Activated T-helper 1 cell treated with anti-CD3 and anti-CD28 coated beads, Interleukin-2, amount 50 U/mL, for 16 hours (primary cell): ENCODE data around the gene INS.
"Not testable (repeated sequence)": the region's sequence is repeated elsewhere in the genome, so short reads cannot be mapped to it uniquely, and the experiment has no call there.

Source experiments
- DNase-seq, 2 donors: peaks; one replicate each; pipeline ENCODE4 v3.0.0-alpha.2; 2020; ENCODE audit warnings: low read depth in 1 of 2, low spot score in 1 of 2

INS gene

DNA sequence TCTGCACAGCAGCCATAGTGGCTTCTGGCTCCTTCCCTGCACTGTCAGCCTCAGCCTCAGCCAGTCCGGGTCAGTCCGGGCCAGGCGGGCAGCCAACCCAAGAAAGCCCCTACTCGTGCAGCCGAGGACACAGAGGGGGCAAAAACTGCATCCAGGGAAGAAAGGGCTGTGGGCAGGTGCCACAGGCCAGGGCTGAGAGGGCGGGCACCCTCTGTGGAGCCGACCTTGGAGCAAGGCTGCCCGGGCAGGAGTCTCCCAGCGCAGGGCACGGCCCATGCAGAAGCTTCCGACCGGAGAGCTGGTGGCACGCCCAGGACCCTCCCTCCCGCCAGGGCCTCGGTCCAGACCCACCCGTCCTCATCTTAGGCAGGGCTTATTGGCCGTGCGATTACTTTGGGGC, 21.1 kb upstream of the INS start:
- DNase-seq = no peak

DNA sequence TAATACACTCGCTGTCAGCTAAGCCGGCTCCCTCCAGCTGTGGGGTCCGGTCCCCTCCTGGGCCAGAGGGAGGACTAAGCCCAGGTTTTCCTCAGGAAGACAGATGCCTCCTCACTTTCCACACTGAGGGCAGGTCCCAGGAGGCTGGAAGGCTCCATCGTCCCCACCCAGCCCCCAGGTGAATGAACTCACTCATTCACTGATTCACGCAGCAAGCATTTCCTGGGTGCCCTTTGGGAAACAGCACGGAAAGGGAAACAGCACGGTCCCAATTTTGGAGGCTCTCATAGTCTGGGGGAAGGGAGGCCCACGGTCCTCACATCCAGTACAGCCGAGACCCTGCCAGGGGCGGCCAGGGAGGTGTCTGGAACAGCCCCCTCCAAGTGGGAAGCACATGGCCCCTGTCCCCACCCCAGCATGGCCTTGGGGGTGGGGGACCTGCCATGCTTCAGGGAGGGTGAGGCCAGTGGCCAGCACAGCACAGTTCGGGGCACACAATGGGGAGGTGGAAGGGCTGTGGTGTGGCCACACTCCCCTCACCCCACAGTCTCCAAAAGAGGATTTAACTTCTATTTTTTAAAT, 19.9 kb upstream of the INS start:
- DNase-seq = no peak

DNA sequence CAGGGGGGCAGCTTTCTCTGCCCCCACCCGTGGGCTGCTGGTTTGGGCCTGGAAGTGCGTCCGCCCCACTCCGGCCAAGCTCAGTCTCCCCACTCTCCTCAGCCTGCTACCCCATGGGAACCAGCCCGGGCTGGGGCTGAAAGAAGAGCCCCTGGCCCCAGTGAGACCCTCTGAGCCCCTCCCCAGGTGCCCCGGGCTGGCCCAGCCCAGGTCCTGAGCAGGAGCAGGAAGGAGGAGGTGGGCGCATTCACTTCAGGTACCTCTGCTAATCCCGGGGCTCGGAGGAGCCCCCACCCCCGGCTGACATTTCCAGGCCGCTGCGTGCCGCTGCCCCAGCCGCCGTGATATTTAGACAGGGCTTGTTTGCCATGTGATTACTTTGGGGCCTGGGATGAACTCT, 19.3 kb upstream of the INS start:
- no peak for DNase-seq

DNA sequence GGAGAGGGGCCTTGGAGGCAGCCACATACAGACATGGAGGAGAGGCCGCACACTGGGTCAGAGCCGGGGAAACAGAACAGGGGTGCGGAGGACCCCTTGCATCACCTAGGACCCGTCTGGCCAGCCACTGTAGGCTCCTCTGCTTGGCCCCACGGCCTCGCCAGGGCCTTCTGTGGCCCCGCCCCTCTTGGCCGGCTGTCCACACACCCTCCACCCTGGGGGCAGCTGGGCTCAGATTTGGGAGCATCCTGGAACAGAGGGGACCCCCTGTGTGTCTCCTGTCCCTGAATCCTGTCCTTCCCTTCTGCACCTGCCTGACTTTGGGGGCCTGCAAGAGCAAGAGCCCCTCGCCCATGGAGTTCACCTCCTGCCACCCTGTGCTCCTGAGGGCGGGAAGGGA, 18.5 kb upstream of the INS start:
- DNase-seq = no peak

DNA sequence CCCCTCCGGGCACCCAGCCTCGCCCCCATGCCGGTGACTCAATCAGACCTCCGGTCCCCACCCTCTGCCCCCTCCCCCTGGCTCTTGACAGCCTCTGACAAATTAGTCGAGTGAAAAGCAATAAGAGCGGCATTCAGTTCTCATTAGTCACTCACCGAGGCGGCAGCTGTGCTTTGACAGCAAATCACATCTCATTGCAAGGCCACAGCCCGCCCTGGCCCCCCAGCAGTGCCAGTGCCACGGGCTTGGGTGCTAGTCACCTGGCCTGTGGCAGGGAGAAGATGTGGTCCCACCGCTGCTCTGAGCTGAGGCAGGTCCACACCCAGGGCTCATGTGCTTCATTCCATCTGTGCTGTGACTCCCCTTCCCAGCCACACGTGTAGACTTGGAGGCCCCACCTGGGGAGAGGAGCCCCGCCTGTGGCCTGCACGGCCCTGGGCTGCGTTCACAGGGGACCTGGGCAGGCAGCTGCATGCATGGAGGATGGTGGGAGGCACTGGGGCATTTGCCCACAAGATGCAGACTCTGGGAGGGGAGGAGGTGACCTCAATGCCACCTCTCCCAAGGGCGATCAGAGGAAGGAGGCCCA, 18.0 kb upstream of the INS start:
- no peak for DNase-seq

DNA sequence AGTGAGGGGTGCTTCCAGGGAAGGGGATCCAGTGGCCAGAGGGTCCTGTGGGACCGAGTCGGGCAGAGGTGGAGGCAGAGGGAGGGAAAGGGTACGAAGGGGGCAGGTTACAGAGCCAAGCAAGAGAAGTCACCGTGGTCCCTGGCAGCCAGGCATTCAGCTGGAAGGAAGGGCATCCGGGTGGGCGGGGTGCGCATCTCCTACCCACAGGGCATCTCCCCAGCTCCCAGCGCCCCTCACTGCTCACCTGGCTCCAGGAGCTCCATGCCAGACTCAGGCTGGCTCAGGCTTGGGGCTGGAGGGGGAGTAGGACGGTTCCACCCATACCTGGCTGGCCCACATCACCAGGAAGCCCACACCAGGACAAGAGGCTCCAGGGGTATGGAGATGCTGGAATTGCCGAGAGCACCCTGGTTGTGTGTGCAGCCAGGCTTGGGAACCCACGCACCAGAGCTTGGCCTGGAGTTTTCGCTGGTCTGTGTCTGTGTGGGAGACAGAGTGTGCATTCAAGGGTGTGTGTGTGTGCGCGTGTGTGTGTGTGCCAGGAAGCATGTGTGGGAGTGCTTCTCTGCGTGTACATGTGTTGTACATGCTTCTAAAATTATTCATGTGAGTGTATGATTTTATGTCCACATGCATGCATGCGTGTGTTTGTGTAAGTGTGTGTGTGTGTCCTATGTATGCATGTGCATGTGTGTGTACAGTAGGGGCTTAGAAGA, 17.2 kb upstream of the INS start:
- not testable (repeated sequence) for DNase-seq

DNA sequence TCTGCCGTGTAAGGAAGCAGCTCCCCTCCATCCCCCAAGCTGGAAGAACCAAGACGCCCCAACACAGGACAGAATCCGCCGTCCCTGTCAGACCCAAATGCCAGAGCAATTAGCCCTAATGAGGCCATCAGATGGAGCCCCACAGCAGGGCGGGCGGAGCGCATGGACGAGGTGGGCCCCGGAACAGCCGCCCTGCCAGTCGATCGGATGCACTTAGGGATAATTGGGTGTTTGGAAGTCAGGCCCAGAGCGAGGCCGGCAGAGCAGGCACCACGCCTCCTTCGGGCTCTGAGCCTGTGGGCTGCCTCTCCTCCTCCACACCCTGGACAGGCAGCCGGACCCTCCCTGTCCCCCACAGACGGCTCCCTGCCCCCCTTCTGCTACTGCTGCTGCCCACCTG, 16.1 kb upstream of the INS start:
- no peak for DNase-seq

DNA sequence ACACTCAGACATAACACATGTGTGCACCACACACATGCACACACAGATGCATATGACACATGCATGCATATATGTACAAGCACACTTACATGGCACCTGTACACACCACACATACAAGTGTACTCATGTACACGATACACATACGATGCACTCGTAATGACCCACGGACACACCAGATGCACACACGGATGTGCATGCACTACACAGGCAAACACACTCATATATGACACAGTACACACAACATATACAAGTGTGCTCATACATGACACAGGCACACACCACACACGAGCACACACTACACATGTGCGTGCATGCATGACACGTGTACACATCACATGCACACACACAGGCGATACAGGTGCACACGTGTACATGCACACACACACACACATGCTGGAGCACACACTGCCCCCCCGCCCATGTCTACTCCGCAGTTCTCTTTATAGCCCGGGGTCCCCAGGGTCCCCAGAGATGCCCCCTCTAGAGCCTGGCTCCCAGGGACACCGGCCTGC, 15.4 kb upstream of the INS start:
- no peak for DNase-seq

DNA sequence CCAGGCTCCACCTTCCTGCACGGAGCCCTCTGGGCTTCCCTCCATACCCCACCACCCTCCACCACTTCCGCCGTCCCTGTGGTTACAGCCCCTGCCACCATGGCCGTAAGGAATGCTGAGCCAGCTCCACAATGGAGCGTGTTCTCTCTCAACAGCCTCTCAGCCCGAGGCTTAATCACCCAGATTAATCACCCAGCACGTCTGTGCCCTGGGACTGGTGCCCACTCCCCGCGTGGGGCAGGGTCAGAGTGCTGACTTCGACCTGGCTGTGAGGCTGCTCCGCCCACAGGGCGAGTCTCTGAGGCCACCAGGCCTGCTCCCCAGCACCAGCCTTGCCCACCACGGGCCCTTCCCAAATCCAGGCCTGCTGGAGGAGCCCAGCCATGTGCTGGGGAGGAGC, 14.7 kb upstream of the INS start:
- no peak for DNase-seq

DNA sequence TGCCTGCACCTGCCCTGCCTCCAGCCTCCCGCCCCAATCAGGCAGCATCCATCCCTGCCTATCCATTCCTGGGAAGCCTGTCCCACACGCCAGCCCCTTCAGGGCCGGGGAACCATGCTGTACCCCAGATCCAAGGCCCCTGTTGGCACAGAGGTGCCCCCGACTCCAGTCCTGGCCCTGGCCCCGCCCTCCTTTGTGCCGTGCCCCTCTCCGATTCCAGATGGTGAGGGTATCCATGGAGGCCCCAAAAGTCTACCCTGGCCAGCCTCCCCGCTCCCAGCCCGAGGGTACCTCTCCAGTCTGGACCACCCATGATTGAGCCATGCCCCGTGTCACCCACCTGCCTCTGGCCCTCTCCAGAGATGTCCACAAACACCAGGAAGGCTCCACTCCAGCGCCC, 13.4 kb upstream of the INS start:
- DNase-seq = no peak

DNA sequence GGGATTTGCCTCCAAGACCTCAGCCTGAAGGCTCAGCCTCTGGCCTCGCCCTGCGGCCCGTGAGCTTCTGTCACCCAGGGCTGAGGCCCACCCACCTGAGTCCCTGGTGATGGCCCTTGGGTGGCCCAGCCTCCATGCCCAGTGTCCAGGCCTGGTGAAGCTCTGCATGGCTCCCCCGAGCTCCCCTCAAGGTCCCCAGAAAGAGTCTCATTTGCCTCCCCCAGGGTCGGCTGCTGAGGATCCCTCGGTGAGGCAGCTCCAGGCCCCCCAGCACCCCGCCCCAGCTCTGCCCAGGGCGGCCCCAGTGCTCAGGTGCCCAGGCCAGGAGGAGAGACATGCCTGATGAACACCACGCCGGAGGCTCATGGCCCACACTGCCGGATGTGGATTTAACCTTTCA, 12.8 kb upstream of the INS start:
- no peak for DNase-seq

DNA sequence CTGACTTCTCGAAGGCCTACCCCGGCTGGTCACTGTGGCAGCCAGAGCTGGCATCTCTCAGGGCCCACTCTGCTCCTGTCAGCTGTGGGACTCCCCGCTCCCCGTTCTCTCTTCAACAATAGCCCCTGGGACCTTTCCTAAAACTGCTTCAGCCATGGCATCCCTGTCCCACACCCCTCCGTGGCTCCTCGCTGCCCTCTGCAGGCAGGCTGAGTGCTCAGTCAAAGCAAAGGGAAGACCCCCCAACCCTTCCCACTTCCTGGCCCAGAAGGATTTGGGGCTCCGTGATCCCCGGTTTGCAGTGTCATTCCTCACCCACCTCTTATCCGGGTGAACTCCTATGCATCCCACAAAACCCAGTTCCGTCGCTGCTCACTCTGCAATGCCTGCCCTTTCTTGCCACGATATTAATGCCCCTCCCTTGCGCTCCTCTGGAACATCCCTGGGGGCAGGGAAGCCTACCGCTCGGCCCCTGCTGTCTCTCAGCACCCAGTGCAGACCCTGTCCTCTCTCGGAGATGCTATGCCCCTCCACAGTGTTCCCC, 12.2 kb upstream of the INS start:
- no peak for DNase-seq

DNA sequence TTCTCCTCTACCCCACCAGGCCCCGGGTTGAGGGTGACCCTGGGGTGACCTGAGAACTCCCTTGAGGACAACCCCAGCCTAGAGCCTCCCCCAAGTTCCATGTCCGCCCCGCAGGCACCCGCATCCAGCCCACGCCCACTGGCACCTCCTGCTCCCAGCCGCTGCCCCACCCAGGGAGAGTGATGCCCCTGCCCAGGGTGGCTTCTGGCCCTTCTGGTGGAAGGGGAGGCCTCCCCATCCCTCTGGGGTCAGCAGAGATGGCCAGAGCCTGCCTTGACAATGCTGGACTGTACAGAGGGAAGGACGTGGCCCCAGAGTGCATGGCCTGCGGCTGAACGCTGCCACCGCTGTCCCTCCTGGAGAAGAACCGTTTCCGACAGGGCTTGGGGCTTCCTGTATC, 11.7 kb upstream of the INS start:
- DNase-seq = no peak

DNA sequence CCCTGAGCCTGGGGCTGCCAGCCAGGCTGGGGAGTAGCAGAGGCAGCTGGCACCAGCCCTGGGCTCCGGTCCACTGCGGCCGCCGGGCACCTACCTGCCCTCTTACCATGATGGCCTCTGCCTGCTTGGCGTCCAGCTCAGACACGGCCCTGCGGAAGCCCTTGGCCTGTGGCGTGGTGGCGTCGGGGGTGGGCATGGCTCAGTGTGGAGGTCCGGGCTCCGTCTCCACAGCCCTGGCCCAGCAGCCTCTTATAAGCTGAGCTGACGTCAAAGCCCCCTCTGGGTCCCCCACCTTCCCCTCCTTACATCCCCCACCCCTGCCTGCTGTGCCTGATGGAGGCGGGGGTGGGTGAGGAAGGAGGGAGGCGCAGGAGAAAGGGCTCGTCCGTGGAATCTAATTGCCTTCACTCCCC, 10.6 kb upstream of the INS start, which contains the start of gene TH:
TSS of gene TH (minus strand) at position 225 of the 413 bp plus-strand sequence. CDS start at position 196, 29 bp downstream.
- no peak for DNase-seq

DNA sequence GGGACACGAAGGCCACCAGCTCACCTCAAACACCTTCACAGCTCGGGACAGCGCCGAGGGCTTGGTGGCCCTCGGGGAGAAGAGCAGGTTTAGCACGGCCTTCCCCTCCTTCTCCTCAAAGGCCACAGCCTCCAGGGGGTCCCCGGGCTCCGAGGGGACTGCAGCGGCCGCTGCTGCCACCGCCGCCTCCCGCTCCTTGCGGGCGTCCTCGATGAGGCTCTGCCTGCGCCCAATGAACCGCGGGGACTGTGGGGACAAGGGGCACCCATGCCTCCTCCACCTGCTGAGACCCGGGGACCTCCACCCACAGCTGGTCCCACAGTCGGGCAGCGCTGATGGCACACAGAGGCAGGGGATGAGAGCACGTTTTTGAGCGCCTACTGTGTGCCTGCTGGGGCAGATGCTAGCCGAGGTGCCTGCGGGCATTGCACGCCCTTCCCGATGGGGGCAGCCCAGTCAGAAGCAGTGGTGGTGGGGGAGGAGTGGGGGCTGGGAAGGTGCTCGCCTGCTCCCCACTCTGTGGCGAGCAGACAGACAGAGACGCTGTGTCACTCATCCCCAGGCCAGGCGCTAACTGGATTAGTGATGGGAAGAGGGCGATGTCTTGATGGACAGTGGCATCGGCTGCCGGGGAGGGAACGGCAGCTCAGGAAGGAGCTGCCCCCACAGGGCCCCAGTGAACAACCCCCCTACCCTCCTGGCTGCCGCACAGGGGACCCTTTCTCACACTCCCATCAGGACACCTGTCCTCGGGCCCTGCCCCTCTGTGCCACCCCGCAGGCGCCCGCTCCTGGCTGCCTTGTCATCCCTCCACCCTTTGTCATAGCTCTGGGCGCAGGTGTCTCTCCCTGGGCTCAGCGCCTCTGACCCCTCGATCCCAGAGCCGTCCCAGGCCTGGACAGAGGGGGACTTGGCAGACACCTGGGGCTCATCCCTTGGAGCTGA, 8.9 kb upstream of the INS start:
- no peak for DNase-seq

DNA sequence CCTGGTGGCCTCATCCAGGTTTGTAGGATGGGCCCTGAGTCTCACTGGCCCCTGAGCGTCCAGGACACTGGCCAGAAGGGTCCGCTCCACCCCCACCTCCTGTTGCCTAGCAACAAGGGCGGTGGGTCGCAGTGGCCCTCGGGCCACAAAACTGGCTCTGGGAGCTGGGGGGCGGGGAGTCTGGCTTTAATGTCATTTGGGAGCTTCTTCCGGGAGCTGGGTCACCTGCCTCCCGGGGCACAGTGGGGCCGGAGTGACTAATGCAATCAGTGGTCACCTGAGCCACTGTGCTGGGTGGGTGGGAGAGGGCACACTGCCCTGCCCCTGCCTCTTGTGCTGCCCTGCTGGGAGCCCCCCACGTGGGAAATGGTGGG, 8.0 kb upstream of the INS start:
- no peak for DNase-seq

DNA sequence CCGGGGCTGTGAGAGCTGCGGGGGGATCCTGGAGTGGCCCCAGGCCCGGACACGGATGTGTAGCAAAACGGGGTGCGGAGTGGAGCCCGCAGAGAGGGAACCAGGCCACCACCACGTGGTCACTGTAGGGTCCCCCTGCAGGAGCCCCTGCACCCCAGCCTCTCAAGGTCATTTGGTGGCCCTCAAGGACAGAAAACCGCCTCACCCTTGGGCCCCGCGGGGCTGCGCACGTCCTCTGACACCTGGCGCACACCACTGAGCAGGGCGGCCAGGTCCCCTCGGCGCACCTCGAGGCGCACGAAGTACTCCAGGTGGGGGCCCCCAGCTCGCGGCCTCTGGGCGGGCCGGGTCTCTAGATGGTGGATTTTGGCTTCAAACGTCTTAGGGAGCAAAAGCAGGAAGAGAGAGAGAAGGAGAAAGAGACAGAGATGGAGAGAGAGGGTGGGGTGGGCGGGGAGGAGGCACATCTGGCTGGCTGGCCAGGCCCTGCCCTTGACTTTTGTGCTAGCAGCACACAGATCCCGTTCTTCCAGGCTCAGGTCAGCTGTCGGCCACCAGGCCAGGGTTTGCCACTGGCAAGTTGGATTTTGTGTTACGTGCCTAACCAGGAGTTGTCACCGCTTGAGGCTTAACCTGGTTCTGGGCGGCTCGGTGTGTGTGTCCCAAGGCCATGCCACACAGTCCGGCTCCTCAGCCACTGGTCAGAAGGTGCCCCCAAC, 7.4 kb upstream of the INS start:
- no peak for DNase-seq

DNA sequence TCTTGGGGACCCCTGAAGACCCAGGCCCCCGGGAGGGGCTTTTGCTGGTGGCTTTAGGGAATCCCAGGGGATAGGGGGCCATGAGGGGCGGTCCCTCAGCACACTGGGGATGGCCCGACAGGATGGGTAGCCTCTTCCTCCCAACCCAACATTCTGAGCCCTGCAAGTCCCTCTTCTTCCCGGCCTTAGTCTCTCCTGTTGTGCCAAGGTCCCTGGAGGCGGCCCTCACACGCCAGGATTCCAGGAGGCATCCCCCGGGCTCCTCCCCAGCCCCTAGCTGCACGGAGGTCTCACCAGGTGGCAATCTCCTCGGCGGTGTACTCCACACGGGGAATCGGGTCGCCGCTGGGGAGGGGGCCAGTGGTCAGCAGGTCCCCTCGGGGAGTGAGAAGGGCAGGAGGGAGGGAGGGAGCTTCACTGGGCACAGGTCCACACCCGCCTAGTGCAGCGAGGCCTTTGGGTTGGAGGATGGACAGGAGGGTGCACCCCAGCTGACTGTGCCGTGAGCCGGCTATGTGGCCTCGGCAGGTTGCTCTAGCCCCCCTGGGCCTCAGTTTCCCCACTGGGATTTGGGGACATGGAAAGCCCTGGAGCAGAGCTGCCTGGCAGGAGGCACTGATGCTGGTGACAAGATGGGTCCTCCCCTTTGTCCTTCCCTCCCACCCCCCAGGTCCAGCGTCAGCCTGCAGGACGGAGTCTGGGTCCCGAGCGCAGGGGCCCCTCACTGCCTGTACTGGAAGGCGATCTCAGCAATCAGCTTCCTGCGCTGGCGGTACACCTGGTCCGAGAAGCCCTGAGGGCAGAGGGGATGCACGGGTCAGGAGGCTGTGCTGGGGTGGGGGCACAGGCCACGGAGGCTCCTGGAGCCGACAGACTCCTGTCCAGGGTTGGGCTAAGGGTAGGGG, 6.4 kb upstream of the INS start:
- no peak for DNase-seq

DNA sequence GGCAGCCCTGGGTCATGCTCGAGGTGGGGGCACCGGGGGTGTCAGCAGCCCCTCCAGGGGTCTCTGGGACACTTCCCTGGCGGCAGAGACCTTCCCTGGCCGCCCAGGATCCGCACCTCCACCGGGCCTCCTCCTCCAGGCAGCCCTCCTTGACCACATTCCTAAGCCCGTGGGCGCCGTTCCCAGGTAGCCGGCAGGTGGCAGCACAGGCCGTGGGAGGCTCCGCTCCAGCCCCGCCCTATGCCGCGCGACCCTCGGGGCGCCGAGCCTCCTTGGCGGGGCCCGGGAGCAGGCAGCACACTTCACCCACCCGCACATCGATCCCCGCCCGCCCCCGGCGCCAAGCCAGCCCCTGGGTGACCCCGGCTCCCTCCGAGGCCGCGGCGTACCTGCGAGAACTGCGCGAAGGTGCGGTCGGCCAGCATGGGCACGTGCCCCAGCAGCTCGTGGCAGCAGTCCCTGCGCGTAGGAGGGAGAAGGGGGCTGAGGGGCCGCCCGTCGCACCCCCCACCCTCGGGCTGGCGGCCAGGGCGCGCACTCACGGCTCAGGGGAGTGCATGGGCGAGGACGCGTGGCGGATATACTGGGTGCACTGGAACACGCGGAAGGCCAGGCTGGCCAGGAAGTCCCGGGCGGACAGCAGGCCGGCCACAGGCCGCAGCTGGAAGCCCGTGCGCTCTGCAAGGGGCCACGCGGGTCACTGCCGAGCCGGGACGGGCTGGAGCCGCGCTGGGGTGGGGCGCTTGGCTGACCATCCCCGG, 5.3 kb upstream of the INS start:
- no peak for DNase-seq
